Adipose tissue (tissue), 3 donors: ENCODE results near the gene RHBDL1. TPM values are rescaled to one million over a fixed set of nuclear protein-coding genes. Genes with fewer than 3 reads are reported as not detected.

Experiments used
- H3K27ac ChIP-seq: one replicate; pipeline ENCODE4 v1.5.1; 2013; ENCODE audit warnings: low read depth, low read length
- WGBS, 3 donors: extraction: QIAGEN DNeasy Blood & Tissue Kit; methylation state at CpG; one replicate each; pipeline ENCODE4 v1.1.7; 2013; 5-methylcytosine and 5-hydroxymethylcytosine counted together
- polyA plus RNA-seq, 3 donors: library from polyadenylated mRNA; stranded (reverse); fragments of 200-250 nt; gene quantifications; one replicate each; pipeline ENCODE4 v1.2.3, GENCODE V29; 2013
- donor health status: healthy with polysubstance abuse.
- donor health status: Bipolar disorder and iron deficiency.
- donor health status: healthy.

Gene RHBDL1
- polyA plus RNA-seq, 3 donors: 0.59 to 0.71 TPM; not detected in 1

GRCh38 chr16:668519-669171 lies 6.8 kb upstream of the RHBDL1 start:
- no peak overlapping the region for H3K27ac ChIP-seq
- 7 to 9% (median 8%) methylated on average over 45 to 50 of the region's 50 CpGs for WGBS, 3 donors

GRCh38 chr16:669666-670065 lies 5.8 kb upstream of the RHBDL1 start:
- WGBS, 3 donors: 91 to 97% (median 95%) methylated on average over 13 of the region's 13 CpGs
- no peak overlapping the region for H3K27ac ChIP-seq

- WGBS, 3 donors: 91 to 93% (median 92%) methylated on average over 51 to 52 of the region's 52 CpGs
- H3K27ac ChIP-seq: no peak overlapping the region
Observed at GRCh38 chr16:670485-671352, 4.8 kb upstream of the RHBDL1 start.

- WGBS, 3 donors: 83 to 88% (median 86%) methylated on average over 35 to 40 of the region's 40 CpGs
- no peak overlapping the region for H3K27ac ChIP-seq
Observed at GRCh38 chr16:671353-672131, 3.9 kb upstream of the RHBDL1 start.

GRCh38 chr16:672371-672770 lies 3.1 kb upstream of the RHBDL1 start:
- WGBS, 3 donors: 91 to 95% (median 94%) methylated on average over 19 of the region's 19 CpGs
- H3K27ac ChIP-seq: no peak overlapping the region

- 95 to 96% (median 96%) methylated on average over 19 to 21 of the region's 21 CpGs for WGBS, 3 donors
Observed at GRCh38 chr16:672851-673250, 2.6 kb upstream of the RHBDL1 start.

GRCh38 chr16:673399-673991 lies 2.0 kb upstream of the RHBDL1 start:
- no peak overlapping the region for H3K27ac ChIP-seq
- 90 to 94% (median 92%) methylated on average over 16 to 18 of the region's 18 CpGs for WGBS, 3 donors

More at GRCh38 chr16:672851-673250, 2.6 kb upstream of the RHBDL1 start:
- H3K27ac ChIP-seq: no peak overlapping the region

GRCh38 chr16:674214-674881 lies 1.1 kb upstream of the RHBDL1 start:
- WGBS, 3 donors: 68 to 85% (median 73%) methylated on average over 22 of the region's 22 CpGs
- no peak overlapping the region for H3K27ac ChIP-seq

- WGBS, 3 donors: 44 to 49% (median 49%) methylated on average over 20 to 25 of the region's 25 CpGs
- no peak overlapping the region for H3K27ac ChIP-seq
Observed at GRCh38 chr16:675884-676564, 553 bp downstream of the RHBDL1 start.

- no peak overlapping the region for H3K27ac ChIP-seq
- WGBS, 3 donors: 85 to 92% (median 91%) methylated on average over 18 to 21 of the region's 21 CpGs
Observed at GRCh38 chr16:676565-676902, 1.1 kb downstream of the RHBDL1 start.

- no peak overlapping the region for H3K27ac ChIP-seq
- 56 to 73% (median 67%) methylated on average over 23 of the region's 23 CpGs for WGBS, 3 donors
Observed at GRCh38 chr16:676913-677312, 1.4 kb downstream of the RHBDL1 start.

GRCh38 chr16:677316-678190 lies 2.1 kb downstream of the RHBDL1 start:
- 45 to 65% (median 49%) methylated on average over 53 to 57 of the region's 57 CpGs for WGBS, 3 donors

GRCh38 chr16:678209-678857 lies 2.9 kb downstream of the RHBDL1 start:
- 75 to 78% (median 76%) methylated on average over 21 of the region's 21 CpGs for WGBS, 3 donors
- no peak overlapping the region for H3K27ac ChIP-seq

More at GRCh38 chr16:677316-678190, 2.1 kb downstream of the RHBDL1 start:
- H3K27ac ChIP-seq: no peak overlapping the region

GRCh38 chr16:678858-679813 lies 3.7 kb downstream of the RHBDL1 start:
- WGBS, 3 donors: 23 to 25% (median 25%) methylated on average over 46 to 52 of the region's 52 CpGs
- H3K27ac ChIP-seq: no peak overlapping the region
